ENCODE data around the gene MADCAM1.

DNA sequence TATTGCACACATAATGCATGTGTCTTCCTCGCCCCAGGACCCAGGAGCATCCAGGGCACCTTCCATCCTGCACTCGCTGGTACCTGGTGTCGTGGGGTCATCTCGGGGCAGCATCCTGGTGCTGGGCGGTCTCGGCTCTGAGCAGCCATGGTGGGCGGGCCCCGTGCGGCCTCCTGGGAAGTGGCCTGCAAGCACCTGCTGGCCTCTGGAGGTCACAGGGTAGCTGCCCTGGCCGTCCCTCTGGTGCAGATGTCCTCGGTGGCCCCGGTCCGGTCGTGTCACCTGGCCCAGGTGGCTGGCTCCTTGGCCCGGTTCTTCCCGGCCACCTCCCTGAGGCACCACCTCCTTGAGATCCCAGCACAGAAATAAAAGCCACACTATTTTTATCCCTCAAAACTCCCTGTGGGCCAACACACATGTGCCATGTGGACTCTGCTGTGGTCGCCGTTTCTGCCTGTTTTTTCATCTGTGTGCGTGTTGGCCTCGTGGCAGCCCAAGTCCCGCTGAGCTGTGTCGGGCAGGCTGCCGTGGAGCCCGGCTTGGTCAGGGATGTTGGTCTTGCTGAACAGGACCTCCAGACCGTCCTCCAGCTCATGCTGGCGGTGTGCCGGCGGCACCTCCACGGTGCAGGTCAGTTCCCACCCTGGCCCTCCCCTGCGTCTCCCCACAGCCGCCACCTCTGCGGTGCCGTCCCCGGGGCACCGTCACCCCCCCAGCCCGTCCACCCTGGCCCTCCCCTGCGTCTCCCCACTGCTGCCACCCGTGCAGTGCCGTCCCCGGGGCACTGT, 42.5 kb downstream of the MADCAM1 start:
- TF ChIP-seq, protein P1, sequence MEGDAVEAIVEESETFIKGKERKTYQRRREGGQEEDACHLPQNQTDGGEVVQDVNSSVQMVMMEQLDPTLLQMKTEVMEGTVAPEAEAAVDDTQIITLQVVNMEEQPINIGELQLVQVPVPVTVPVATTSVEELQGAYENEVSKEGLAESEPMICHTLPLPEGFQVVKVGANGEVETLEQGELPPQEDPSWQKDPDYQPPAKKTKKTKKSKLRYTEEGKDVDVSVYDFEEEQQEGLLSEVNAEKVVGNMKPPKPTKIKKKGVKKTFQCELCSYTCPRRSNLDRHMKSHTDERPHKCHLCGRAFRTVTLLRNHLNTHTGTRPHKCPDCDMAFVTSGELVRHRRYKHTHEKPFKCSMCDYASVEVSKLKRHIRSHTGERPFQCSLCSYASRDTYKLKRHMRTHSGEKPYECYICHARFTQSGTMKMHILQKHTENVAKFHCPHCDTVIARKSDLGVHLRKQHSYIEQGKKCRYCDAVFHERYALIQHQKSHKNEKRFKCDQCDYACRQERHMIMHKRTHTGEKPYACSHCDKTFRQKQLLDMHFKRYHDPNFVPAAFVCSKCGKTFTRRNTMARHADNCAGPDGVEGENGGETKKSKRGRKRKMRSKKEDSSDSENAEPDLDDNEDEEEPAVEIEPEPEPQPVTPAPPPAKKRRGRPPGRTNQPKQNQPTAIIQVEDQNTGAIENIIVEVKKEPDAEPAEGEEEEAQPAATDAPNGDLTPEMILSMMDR (IDR thresholded peaks at IDR 0.05 in 8 of 11, conservative IDR thresholded peaks at IDR 0.05 in 3 of 11) = no peak
- TF ChIP-seq POLR2A (IDR thresholded peaks at IDR 0.05) = no peak

Measured in spleen (tissue), 7 donors.